Progenitor cell of endocrine pancreas (in vitro differentiated cells): ENCODE data around the gene BCLAF1. TPM values are rescaled to one million over a fixed set of nuclear protein-coding genes. Genes with fewer than 3 reads are reported as not detected.

Source experiments
- DNase-seq: peaks from one replicate; pipeline ENCODE4 v3.0.0; 2021; ENCODE audit warnings: low spot score; ENCODE audit not compliant: unreplicated experiment
- H3K27ac Mint-ChIP-seq: 2 replicates; pipeline ENCODE4 v1.8.0; 2021; ENCODE audit warnings: mild to moderate bottlenecking, moderate library complexity, mixed read lengths
- H3K27me3 Mint-ChIP-seq: 2 replicates; pipeline ENCODE4 v1.8.0; 2021; ENCODE audit warnings: mixed read lengths
- H3K36me3 Mint-ChIP-seq: 2 replicates; pipeline ENCODE4 v1.8.0; 2022; ENCODE audit warnings: mixed read lengths; ENCODE audit not compliant: insufficient read depth
- H3K4me1 Mint-ChIP-seq: 2 replicates; pipeline ENCODE4 v1.8.0; 2021; ENCODE audit warnings: low read depth, mixed read lengths
- H3K4me3 Mint-ChIP-seq: 2 replicates; pipeline ENCODE4 v1.8.0; 2021; ENCODE audit warnings: low read depth, mild to moderate bottlenecking, moderate library complexity, mixed read lengths
- H3K9me3 Mint-ChIP-seq: 2 replicates; pipeline ENCODE4 v1.8.0; 2021; ENCODE audit warnings: low read depth, mixed read lengths
- total RNA-seq: library from RNA; stranded (reverse); gene quantifications from 2 replicates; pipeline ENCODE4 v1.2.1, GENCODE V29; 2021
- TF ChIP-seq, protein P1 (sequence below): fragments of 200-600 bp; sonication (generic); IDR thresholded peaks from one replicate; pipeline ENCODE4 v1.5.0; 2021; ENCODE audit warnings: antibody characterized with exemption, mild to moderate bottlenecking; ENCODE audit not compliant: unreplicated experiment

BCLAF1 gene
- total RNA-seq, 1 donor from 2014 or later: 256 TPM

DNA sequence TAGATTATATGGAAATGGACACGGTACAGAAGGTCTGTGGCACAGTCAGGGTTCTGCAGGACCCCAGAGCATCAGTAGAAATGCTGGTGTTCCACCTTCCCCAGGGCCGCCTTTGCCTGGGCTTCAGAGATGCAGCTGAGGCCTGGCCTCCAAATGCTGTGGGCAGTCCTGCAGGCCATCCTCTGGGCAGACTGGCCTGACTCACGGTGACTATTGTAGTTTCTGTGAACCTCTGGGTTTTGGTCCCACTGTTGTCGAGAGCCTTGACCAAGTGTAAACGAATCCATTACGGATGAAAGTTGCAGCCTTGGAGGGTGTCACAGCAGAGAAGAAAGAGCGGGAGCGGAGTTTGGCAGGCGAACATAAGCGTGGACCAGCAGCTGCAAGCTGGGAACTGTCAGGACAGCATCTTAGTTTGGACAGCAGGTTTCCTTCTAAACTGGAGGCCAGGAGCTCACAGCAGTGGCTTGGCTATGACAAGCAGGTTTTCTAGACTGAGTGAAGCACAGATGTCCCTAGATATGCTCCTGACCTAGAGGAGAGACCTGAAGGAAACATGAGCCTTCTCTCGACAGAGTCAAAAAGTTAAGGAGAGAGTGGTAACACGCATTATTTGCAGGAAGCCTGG is 46.2 kb upstream of the BCLAF1 start:
- Mint-ChIP-seq H3K9me3 (no peaks in the 10 kb centered on the region), H3K4me1 (peaks cover 4% of the 10 kb centered on the region), H3K27me3 (no peaks in the 10 kb centered on the region), H3K36me3 (no peaks in the 10 kb centered on the region), H3K27ac (peak overlapping the region; percentile 25), H3K4me3 (no peak overlapping the region)
- DNase-seq: no peak
- TF ChIP-seq, protein P1, sequence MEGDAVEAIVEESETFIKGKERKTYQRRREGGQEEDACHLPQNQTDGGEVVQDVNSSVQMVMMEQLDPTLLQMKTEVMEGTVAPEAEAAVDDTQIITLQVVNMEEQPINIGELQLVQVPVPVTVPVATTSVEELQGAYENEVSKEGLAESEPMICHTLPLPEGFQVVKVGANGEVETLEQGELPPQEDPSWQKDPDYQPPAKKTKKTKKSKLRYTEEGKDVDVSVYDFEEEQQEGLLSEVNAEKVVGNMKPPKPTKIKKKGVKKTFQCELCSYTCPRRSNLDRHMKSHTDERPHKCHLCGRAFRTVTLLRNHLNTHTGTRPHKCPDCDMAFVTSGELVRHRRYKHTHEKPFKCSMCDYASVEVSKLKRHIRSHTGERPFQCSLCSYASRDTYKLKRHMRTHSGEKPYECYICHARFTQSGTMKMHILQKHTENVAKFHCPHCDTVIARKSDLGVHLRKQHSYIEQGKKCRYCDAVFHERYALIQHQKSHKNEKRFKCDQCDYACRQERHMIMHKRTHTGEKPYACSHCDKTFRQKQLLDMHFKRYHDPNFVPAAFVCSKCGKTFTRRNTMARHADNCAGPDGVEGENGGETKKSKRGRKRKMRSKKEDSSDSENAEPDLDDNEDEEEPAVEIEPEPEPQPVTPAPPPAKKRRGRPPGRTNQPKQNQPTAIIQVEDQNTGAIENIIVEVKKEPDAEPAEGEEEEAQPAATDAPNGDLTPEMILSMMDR: no peak

DNA sequence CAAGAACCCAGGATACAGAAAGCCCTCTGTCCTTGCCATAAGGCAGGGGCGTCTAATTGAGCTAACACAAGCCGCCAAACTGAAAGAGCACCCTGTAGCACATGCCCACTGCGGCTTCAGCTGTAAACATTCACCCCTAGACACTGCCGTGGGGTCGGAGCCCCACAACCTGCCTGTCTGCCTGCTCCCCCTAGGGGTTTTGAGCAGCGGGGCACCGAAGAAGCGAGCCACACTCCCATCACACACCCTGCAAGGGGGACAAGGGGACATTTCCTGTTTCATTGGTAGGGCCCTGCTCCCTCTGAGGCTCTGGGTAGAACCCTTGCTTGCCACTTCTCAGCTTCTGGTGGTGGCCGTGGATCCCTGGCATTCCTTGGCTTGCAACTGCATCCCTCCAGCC is 45.2 kb upstream of the BCLAF1 start:
- Mint-ChIP-seq H3K9me3 (no peaks in the 10 kb centered on the region), H3K4me3 (no peak overlapping the region), H3K27me3 (no peaks in the 10 kb centered on the region), H3K27ac (no peak overlapping the region), H3K36me3 (no peaks in the 10 kb centered on the region), H3K4me1 (peaks cover 4% of the 10 kb centered on the region)
- DNase-seq: no peak
- TF ChIP-seq, protein P1: peak; percentile 38

DNA sequence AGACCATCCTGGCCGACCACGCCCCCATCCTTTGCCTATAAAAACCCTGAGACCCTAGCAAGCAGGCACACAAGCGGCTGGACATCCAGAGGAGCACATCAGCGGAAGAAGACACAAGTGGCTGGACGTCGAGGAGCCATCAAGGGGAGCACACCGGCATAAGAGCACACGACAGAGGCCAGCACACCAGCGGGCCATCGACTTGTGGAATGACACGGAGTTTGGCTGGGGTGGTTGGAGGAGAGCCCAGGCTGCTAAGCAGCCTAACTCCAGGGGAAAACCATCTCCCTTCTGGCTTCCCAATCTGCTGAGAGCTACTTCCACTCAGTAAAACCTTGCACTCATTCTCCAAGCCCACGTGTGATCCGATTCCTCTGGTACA is 44.8 kb upstream of the BCLAF1 start:
- Mint-ChIP-seq H3K27me3 (no peaks in the 10 kb centered on the region), H3K4me1 (peaks cover 7% of the 10 kb centered on the region), H3K27ac (no peak overlapping the region), H3K9me3 (no peaks in the 10 kb centered on the region), H3K36me3 (no peaks in the 10 kb centered on the region), H3K4me3 (no peak overlapping the region)
- TF ChIP-seq, protein P1: no peak
- no peak for DNase-seq

DNA sequence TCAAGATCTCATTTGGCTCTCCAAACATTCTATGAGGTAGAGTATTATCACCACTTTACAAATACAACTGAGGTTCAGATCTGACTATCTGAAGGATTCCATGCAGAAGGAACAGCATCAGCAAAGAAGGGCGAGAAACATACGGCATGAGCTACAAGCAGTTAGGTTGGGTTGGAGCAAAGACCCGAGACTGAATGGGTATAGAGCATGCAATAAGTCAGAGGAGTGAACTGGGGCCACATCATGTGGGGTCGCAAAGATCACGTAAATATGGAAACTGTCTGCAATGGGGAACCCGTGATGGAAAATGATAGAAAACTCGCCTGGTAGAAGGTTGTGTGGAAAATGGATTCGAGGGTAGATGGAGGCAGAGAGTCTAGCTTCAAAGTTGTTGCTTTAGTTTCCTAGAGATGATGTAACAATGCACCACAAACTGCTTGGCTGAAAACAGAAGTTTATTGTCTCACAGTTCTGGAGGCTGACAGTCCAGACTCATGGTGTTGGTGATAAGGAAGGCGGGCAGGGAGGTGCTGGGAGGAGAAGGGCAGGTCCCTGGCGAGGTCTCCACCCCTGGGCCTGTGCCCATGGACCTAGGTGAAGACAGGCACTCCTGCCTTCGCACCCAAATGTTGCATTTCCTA is 44.3 kb upstream of the BCLAF1 start:
- TF ChIP-seq, protein P1: no peak
- Mint-ChIP-seq H3K4me3 (no peak overlapping the region), H3K27ac (no peak overlapping the region), H3K9me3 (no peaks in the 10 kb centered on the region), H3K27me3 (no peaks in the 10 kb centered on the region), H3K4me1 (peaks cover 7% of the 10 kb centered on the region), H3K36me3 (no peaks in the 10 kb centered on the region)
- DNase-seq: no peak

DNA sequence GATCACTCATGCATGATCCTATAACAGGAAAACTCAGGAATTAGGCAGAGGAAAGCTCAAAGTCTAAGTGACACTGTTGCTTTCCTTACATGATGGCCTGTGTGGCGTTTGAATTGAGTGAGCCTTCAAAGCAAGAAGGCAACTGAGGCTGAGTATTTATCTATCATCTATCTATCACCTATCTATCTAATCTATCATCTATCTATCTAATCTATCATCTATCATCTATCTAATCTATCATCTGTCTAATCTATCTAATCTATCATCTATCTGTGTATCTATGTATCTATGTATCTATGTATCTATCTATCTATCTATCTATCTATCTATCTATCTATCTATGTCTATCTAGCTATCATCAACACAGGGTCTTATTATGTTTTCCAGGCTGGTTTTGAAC is 41.8 kb upstream of the BCLAF1 start:
- H3K9me3 Mint-ChIP-seq: no peaks in the 10 kb centered on the region
- no peak overlapping the region for H3K4me3 Mint-ChIP-seq
- DNase-seq: no peak
- TF ChIP-seq, protein P1: no peak
- no peak overlapping the region for H3K27ac Mint-ChIP-seq
- no peaks in the 10 kb centered on the region for H3K27me3 Mint-ChIP-seq
- no peaks in the 10 kb centered on the region for H3K36me3 Mint-ChIP-seq
- H3K4me1 Mint-ChIP-seq: peaks cover 3% of the 10 kb centered on the region
